GM12865 (cell line): ENCODE measurements around the gene MAD1L1.

Experiments used
- DNase-seq: peaks from one replicate; pipeline ENCODE4 v3.0.0; 2010; ENCODE audit warnings: low read depth
- H3K4me3 ChIP-seq: 2 replicates; pipeline ENCODE4 v1.5.1; 2011; ENCODE audit warnings: mild to moderate bottlenecking, low read depth, low read length, control low read depth
- CTCF ChIP-seq: IDR thresholded peaks from 2 replicates; pipeline ENCODE4 v1.5.1; 2011; ENCODE audit warnings: low read length, control low read depth, low read depth, inconsistent platforms; ENCODE audit not compliant: insufficient read depth; ENCODE audit errors: missing control alignments

Gene MAD1L1

GRCh38 chr7:2082139-2082998 is 150.4 kb downstream of the MAD1L1 start:
- no peak for DNase-seq
- TF ChIP-seq CTCF: no peak
- H3K4me3 ChIP-seq: no peak overlapping the region

GRCh38 chr7:2081526-2082135 is 151.1 kb downstream of the MAD1L1 start:
- TF ChIP-seq CTCF: no peak
- no peak overlapping the region for H3K4me3 ChIP-seq
- DNase-seq: no peak

- H3K4me3 ChIP-seq: no peak overlapping the region
- no peak for TF ChIP-seq CTCF
- no peak for DNase-seq
Measured at GRCh38 chr7:2080477-2080876, 152.3 kb downstream of the MAD1L1 start.

- no peak for DNase-seq
Measured at GRCh38 chr7:2080060-2080387, 152.7 kb downstream of the MAD1L1 start.

GRCh38 chr7:2079332-2080059 is 153.2 kb downstream of the MAD1L1 start:
- H3K4me3 ChIP-seq: no peak overlapping the region
- TF ChIP-seq CTCF: no peak
- DNase-seq: no peak

More at GRCh38 chr7:2080060-2080387, 152.7 kb downstream of the MAD1L1 start:
- TF ChIP-seq CTCF: no peak
- no peak overlapping the region for H3K4me3 ChIP-seq

GRCh38 chr7:2078899-2079298 is 153.8 kb downstream of the MAD1L1 start:
- no peak overlapping the region for H3K4me3 ChIP-seq

More at GRCh38 chr7:2078899-2079298, 153.8 kb downstream of the MAD1L1 start:
- no peak for DNase-seq
- TF ChIP-seq CTCF: no peak
